Neural cell (in vitro differentiated cells): ENCODE data around the gene CLDN7. TPM values are rescaled to one million over a fixed set of nuclear protein-coding genes. Genes with fewer than 3 reads are reported as not detected.

Source experiments
- H2AFZ ChIP-seq: fragments of 200-600, 300-800 bp; sonication (generic), shearing (Covaris generic); 2 replicates; pipeline ENCODE4 v1.6.0; 2014; ENCODE audit warnings: low read depth, mild to moderate bottlenecking, antibody characterized with exemption, low read length, moderate library complexity
- H3F3A ChIP-seq: fragments of 200-600 bp; shearing (Covaris generic); 2 replicates; pipeline ENCODE4 v1.6.1; 2016; ENCODE audit warnings: mild to moderate bottlenecking, moderate library complexity, mixed read lengths, antibody characterized with exemption, low read length; ENCODE audit not compliant: insufficient read depth, poor library complexity, severe bottlenecking
- H3K27ac ChIP-seq: fragments of 200-600, 300-800 bp; sonication (generic), shearing (Covaris generic); 2 replicates; pipeline ENCODE4 v1.5.1; 2014; ENCODE audit warnings: mild to moderate bottlenecking, low read length, moderate library complexity
- H3K27me3 ChIP-seq: fragments of 300-800, 200-600 bp; sonication (generic), shearing (Covaris generic); 2 replicates; pipeline ENCODE4 v1.6.0; 2014; ENCODE audit warnings: mild to moderate bottlenecking, low read depth, low read length, moderate library complexity; ENCODE audit not compliant: insufficient read depth
- H3K36me3 ChIP-seq: fragments of 300-800, 200-600 bp; sonication (generic), shearing (Covaris generic); 2 replicates; pipeline ENCODE4 v1.5.1; 2014; ENCODE audit warnings: mild to moderate bottlenecking, antibody characterized with exemption, low read length, moderate library complexity; ENCODE audit not compliant: insufficient read depth
- H3K4me2 ChIP-seq: fragments of 300-800, 200-600 bp; sonication (generic), shearing (Covaris generic); 2 replicates; pipeline ENCODE4 v1.6.0; 2014; ENCODE audit warnings: mild to moderate bottlenecking, low read length
- H3K4me3 ChIP-seq: fragments of 300-800, 200-600 bp; sonication (generic), shearing (Covaris generic); 2 replicates; pipeline ENCODE4 v1.5.1; 2014; ENCODE audit warnings: mild to moderate bottlenecking, low read length, moderate library complexity
- H3K79me2 ChIP-seq: fragments of 200-600 bp; shearing (Covaris generic); replicated peaks from 2 replicates; pipeline ENCODE4 v1.6.0; 2014; ENCODE audit warnings: mild to moderate bottlenecking, low read length, moderate library complexity; ENCODE audit not compliant: insufficient read depth
- H3K9ac ChIP-seq: fragments of 300-800, 200-600 bp; sonication (generic), shearing (Covaris generic); 2 replicates; pipeline ENCODE4 v1.6.1; 2016; ENCODE audit warnings: mild to moderate bottlenecking, low read length, mixed read lengths
- H3K9me2 ChIP-seq: fragments of 200-600 bp; shearing (Covaris generic); 2 replicates; pipeline ENCODE4 v1.6.1; 2016; ENCODE audit warnings: mild to moderate bottlenecking, low read length, mixed read lengths; ENCODE audit not compliant: insufficient read depth
- H3K9me3 ChIP-seq: fragments of 200-600, 300-800 bp; sonication (generic), shearing (Covaris generic); 2 replicates; pipeline ENCODE4 v1.6.1; 2016; ENCODE audit warnings: mild to moderate bottlenecking, mixed run types, low read length, moderate library complexity, mixed read lengths
- H4K20me1 ChIP-seq: fragments of 200-600 bp; shearing (Covaris generic); 2 replicates; pipeline ENCODE4 v1.6.1; 2016; ENCODE audit warnings: mild to moderate bottlenecking, mixed run types; ENCODE audit not compliant: insufficient read depth
- EP300 ChIP-seq: fragments of 450-650 bp; conservative IDR thresholded peaks from 2 replicates; pipeline ENCODE4 v1.6.1; 2014; ENCODE audit warnings: antibody characterized with exemption, mild to moderate bottlenecking, moderate library complexity; ENCODE audit not compliant: poor library complexity, severe bottlenecking
- EZH2 ChIP-seq: fragments of 200-600, 300-800 bp; shearing (Covaris generic), sonication (generic); IDR thresholded peaks from 2 replicates; pipeline ENCODE4 v1.6.1; 2014; ENCODE audit warnings: antibody characterized with exemption, low read length, borderline replicate concordance, mild to moderate bottlenecking; ENCODE audit not compliant: insufficient read depth, poor library complexity, severe bottlenecking
- MXI1 ChIP-seq: fragments of 450-650 bp; conservative IDR thresholded peaks from 2 replicates; pipeline ENCODE4 v1.6.1; 2014; ENCODE audit warnings: antibody characterized with exemption, mild to moderate bottlenecking; ENCODE audit not compliant: poor library complexity, severe bottlenecking
- POLR2AphosphoS5 ChIP-seq: IDR thresholded peaks from 2 replicates; pipeline ENCODE4 v1.6.1; 2012
- RAD21 ChIP-seq: fragments of 450-650 bp; conservative IDR thresholded peaks from 2 replicates; pipeline ENCODE4 v1.6.1; 2014; ENCODE audit warnings: antibody characterized with exemption, mild to moderate bottlenecking, moderate library complexity
- SMC3 ChIP-seq: fragments of 450-650 bp; conservative IDR thresholded peaks from 2 replicates; pipeline ENCODE4 v1.6.1; 2014; ENCODE audit warnings: antibody characterized with exemption, mild to moderate bottlenecking, moderate library complexity; ENCODE audit not compliant: poor library complexity
- TAF1 ChIP-seq: IDR thresholded peaks from 2 replicates; pipeline ENCODE4 v1.6.1; 2012; ENCODE audit warnings: low read depth
- polyA plus RNA-seq: library from polyadenylated mRNA; depleted of rRNA; stranded (reverse); fragments of >200 nt; gene quantifications from 2 replicates; pipeline ENCODE4 v1.2.3, GENCODE V29; 2014
- TF ChIP-seq, protein P1 (sequence below): IDR thresholded peaks from 2 replicates; pipeline ENCODE4 v1.6.1; 2012; ENCODE audit warnings: borderline replicate concordance
- TF ChIP-seq, protein P2 (sequence below): fragments of 450-650 bp; IDR thresholded peaks from 2 replicates; pipeline ENCODE4 v1.5.1; 2014; ENCODE audit warnings: antibody characterized with exemption, mild to moderate bottlenecking, moderate library complexity; ENCODE audit not compliant: poor library complexity, severe bottlenecking

The CLDN7 gene
- polyA plus RNA-seq, 1 donor from 2014 or later = 0.27 TPM

DNA sequence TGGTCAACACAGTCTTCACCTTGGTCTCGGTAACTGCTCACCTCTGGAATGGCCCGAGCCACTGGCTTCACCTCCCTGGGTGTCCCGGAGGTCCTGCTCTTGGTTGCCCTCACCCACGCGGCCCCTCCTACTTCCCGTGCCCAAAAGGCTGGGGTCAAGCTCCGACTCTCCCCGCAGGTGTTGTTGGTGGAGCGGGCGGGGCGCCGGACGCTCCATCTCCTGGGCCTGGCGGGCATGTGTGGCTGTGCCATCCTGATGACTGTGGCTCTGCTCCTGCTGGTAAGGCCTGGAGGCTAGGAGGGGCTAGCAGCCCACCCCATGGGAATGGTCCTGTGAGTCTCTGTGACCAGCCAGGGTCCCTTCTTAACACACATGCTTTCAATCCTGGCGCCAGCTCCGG, 22.6 kb upstream of the CLDN7 start:
- H3F3A ChIP-seq = no peaks in the 10 kb centered on the region
- H3K9me2 ChIP-seq = no peaks in the 10 kb centered on the region
- no peak overlapping the region for H3K9ac ChIP-seq
- no peak overlapping the region for H2AFZ ChIP-seq
- no peaks in the 10 kb centered on the region for H3K36me3 ChIP-seq
- no peak overlapping the region for H3K4me3 ChIP-seq
- H3K27ac ChIP-seq = no peak overlapping the region
- no peaks in the 10 kb centered on the region for H3K79me2 ChIP-seq
- H3K9me3 ChIP-seq = no peaks in the 10 kb centered on the region
- no peaks in the 10 kb centered on the region for H4K20me1 ChIP-seq
- H3K4me2 ChIP-seq = no peak overlapping the region
- peaks cover 31% of the 10 kb centered on the region for H3K27me3 ChIP-seq
- no peak for TF ChIP-seq MXI1
- TF ChIP-seq TAF1 = no peak
- TF ChIP-seq, protein P1, sequence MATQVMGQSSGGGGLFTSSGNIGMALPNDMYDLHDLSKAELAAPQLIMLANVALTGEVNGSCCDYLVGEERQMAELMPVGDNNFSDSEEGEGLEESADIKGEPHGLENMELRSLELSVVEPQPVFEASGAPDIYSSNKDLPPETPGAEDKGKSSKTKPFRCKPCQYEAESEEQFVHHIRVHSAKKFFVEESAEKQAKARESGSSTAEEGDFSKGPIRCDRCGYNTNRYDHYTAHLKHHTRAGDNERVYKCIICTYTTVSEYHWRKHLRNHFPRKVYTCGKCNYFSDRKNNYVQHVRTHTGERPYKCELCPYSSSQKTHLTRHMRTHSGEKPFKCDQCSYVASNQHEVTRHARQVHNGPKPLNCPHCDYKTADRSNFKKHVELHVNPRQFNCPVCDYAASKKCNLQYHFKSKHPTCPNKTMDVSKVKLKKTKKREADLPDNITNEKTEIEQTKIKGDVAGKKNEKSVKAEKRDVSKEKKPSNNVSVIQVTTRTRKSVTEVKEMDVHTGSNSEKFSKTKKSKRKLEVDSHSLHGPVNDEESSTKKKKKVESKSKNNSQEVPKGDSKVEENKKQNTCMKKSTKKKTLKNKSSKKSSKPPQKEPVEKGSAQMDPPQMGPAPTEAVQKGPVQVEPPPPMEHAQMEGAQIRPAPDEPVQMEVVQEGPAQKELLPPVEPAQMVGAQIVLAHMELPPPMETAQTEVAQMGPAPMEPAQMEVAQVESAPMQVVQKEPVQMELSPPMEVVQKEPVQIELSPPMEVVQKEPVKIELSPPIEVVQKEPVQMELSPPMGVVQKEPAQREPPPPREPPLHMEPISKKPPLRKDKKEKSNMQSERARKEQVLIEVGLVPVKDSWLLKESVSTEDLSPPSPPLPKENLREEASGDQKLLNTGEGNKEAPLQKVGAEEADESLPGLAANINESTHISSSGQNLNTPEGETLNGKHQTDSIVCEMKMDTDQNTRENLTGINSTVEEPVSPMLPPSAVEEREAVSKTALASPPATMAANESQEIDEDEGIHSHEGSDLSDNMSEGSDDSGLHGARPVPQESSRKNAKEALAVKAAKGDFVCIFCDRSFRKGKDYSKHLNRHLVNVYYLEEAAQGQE = no peak
- TF ChIP-seq POLR2AphosphoS5 = no peak
- TF ChIP-seq SMC3 = no peak
- TF ChIP-seq EP300 = no peak

DNA sequence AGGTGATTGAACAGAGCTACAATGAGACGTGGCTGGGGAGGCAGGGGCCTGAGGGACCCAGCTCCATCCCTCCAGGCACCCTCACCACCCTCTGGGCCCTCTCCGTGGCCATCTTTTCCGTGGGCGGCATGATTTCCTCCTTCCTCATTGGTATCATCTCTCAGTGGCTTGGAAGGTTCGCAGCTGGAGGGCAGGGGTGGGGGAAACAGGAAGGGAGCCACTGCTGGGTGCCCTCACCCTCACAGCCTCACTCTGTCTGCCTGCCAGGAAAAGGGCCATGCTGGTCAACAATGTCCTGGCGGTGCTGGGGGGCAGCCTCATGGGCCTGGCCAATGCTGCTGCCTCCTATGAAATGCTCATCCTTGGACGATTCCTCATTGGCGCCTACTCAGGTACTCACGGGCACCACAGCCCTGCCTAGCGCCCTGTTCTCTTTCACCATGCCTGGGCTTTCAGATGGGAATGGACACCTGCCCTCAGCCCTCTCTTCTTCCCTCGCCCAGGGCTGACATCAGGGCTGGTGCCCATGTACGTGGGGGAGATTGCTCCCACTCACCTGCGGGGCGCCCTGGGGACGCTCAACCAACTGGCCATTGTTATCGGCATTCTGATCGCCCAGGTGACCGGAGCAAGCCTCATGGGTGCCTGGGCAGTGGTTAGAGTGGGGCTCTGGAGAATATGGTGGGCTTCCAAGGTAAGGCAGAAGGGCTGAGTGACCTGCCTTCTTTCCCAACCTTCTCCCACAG, 21.4 kb upstream of the CLDN7 start:
- Histone ChIP-seq H3K9ac (no peak overlapping the region), H3K27me3 (peaks cover 31% of the 10 kb centered on the region), H3K4me2 (no peak overlapping the region), H3K4me3 (no peak overlapping the region), H3F3A (no peaks in the 10 kb centered on the region), H3K27ac (no peak overlapping the region), H4K20me1 (no peaks in the 10 kb centered on the region), H3K36me3 (no peaks in the 10 kb centered on the region), H3K9me3 (no peaks in the 10 kb centered on the region), H3K79me2 (no peaks in the 10 kb centered on the region), H2AFZ (no peak overlapping the region), H3K9me2 (no peaks in the 10 kb centered on the region)
- no peak for TF ChIP-seq TAF1
- TF ChIP-seq POLR2AphosphoS5 = no peak
- TF ChIP-seq EZH2 = no peak
- TF ChIP-seq, protein P1 = no peak
- no peak for TF ChIP-seq MXI1
- TF ChIP-seq RAD21 = no peak
- no peak for TF ChIP-seq EP300
- TF ChIP-seq, protein P2, sequence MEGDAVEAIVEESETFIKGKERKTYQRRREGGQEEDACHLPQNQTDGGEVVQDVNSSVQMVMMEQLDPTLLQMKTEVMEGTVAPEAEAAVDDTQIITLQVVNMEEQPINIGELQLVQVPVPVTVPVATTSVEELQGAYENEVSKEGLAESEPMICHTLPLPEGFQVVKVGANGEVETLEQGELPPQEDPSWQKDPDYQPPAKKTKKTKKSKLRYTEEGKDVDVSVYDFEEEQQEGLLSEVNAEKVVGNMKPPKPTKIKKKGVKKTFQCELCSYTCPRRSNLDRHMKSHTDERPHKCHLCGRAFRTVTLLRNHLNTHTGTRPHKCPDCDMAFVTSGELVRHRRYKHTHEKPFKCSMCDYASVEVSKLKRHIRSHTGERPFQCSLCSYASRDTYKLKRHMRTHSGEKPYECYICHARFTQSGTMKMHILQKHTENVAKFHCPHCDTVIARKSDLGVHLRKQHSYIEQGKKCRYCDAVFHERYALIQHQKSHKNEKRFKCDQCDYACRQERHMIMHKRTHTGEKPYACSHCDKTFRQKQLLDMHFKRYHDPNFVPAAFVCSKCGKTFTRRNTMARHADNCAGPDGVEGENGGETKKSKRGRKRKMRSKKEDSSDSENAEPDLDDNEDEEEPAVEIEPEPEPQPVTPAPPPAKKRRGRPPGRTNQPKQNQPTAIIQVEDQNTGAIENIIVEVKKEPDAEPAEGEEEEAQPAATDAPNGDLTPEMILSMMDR = no peak
- no peak for TF ChIP-seq SMC3
